Neural cell (in vitro differentiated cells): ENCODE results near the gene ALPI.

Experiments used
- EP300 ChIP-seq: fragments of 450-650 bp; conservative IDR thresholded peaks from 2 replicates; pipeline ENCODE4 v1.6.1; 2014; ENCODE audit warnings: antibody characterized with exemption, mild to moderate bottlenecking, moderate library complexity; ENCODE audit not compliant: poor library complexity, severe bottlenecking
- EZH2 ChIP-seq: fragments of 200-600, 300-800 bp; shearing (Covaris generic), sonication (generic); IDR thresholded peaks from 2 replicates; pipeline ENCODE4 v1.6.1; 2014; ENCODE audit warnings: antibody characterized with exemption, low read length, borderline replicate concordance, mild to moderate bottlenecking; ENCODE audit not compliant: insufficient read depth, poor library complexity, severe bottlenecking
- POLR2AphosphoS5 ChIP-seq: IDR thresholded peaks from 2 replicates; pipeline ENCODE4 v1.6.1; 2012
- RAD21 ChIP-seq: fragments of 450-650 bp; conservative IDR thresholded peaks from 2 replicates; pipeline ENCODE4 v1.6.1; 2014; ENCODE audit warnings: antibody characterized with exemption, mild to moderate bottlenecking, moderate library complexity
- REST ChIP-seq: IDR thresholded peaks from 2 replicates; pipeline ENCODE4 v1.6.1; 2012; ENCODE audit warnings: borderline replicate concordance
- SMC3 ChIP-seq: fragments of 450-650 bp; conservative IDR thresholded peaks from 2 replicates; pipeline ENCODE4 v1.6.1; 2014; ENCODE audit warnings: antibody characterized with exemption, mild to moderate bottlenecking, moderate library complexity; ENCODE audit not compliant: poor library complexity
- TF ChIP-seq, protein P1 (sequence below): fragments of 450-650 bp; IDR thresholded peaks from 2 replicates; pipeline ENCODE4 v1.5.1; 2014; ENCODE audit warnings: antibody characterized with exemption, mild to moderate bottlenecking, moderate library complexity; ENCODE audit not compliant: poor library complexity, severe bottlenecking

- TF ChIP-seq, protein P1, sequence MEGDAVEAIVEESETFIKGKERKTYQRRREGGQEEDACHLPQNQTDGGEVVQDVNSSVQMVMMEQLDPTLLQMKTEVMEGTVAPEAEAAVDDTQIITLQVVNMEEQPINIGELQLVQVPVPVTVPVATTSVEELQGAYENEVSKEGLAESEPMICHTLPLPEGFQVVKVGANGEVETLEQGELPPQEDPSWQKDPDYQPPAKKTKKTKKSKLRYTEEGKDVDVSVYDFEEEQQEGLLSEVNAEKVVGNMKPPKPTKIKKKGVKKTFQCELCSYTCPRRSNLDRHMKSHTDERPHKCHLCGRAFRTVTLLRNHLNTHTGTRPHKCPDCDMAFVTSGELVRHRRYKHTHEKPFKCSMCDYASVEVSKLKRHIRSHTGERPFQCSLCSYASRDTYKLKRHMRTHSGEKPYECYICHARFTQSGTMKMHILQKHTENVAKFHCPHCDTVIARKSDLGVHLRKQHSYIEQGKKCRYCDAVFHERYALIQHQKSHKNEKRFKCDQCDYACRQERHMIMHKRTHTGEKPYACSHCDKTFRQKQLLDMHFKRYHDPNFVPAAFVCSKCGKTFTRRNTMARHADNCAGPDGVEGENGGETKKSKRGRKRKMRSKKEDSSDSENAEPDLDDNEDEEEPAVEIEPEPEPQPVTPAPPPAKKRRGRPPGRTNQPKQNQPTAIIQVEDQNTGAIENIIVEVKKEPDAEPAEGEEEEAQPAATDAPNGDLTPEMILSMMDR, result no peak
- no peak for TF ChIP-seq REST
- no peak for TF ChIP-seq RAD21
- no peak for TF ChIP-seq POLR2AphosphoS5
- no peak for TF ChIP-seq SMC3
- no peak for TF ChIP-seq EZH2
- TF ChIP-seq EP300, result no peak
These were observed 18.8 kb upstream of the ALPI start for GRCh38 chr2:232437195-232437571.
